Measurements from ENCODE around the gene TBC1D19. TPM values are rescaled to one million over a fixed set of nuclear protein-coding genes. Genes with fewer than 3 reads are reported as not detected.

Gene TBC1D19
- total RNA-seq, 1 experiment from 2014 or later: 2.2 TPM

- ChIA-PET CTCF (no interaction called here), POLR2A (no interaction called here)
- Histone ChIP-seq H3K4me1 (ENCODE audit: control insufficient read depth, insufficient read depth, low read length) (no peaks in the 10 kb centered on the region), H3K36me3 (ENCODE audit: control insufficient read depth, insufficient read depth, low read length) (no peaks in the 10 kb centered on the region), H3K27me3 (ENCODE audit: control insufficient read depth, insufficient read depth, low read length) (no peaks in the 10 kb centered on the region), H3K9me3 (ENCODE audit: control insufficient read depth, insufficient read depth, low read depth, low read length) (no peaks in the 10 kb centered on the region), H3K27ac (ENCODE audit: low read length) (no peak overlapping the region), H3K4me3 (ENCODE audit: low read depth in 2 of 2, low read length in 2 of 2) (no peak overlapping the region)
- ATAC-seq (no peak), DNase-seq (ENCODE audit: low read depth, low spot score) (no peak)
- in situ Hi-C loops (cut with HindIII; ENCODE audit: low pct_unique_long_range_greater_than_20kb, low sequenced_read_pairs): no loop called here
- TF ChIP-seq TCF7L2 (IDR thresholded peaks at IDR 0.05; ENCODE audit: low read depth, low read length): no peak
- no peak for TF ChIP-seq SIN3A (IDR thresholded peaks at IDR 0.05; ENCODE audit: borderline replicate concordance, insufficient read depth, low read depth, low read length)
- TF ChIP-seq POLR2AphosphoS5 (IDR thresholded peaks at IDR 0.05; ENCODE audit: low read depth, low read length): no peak
- TF ChIP-seq, protein P1, sequence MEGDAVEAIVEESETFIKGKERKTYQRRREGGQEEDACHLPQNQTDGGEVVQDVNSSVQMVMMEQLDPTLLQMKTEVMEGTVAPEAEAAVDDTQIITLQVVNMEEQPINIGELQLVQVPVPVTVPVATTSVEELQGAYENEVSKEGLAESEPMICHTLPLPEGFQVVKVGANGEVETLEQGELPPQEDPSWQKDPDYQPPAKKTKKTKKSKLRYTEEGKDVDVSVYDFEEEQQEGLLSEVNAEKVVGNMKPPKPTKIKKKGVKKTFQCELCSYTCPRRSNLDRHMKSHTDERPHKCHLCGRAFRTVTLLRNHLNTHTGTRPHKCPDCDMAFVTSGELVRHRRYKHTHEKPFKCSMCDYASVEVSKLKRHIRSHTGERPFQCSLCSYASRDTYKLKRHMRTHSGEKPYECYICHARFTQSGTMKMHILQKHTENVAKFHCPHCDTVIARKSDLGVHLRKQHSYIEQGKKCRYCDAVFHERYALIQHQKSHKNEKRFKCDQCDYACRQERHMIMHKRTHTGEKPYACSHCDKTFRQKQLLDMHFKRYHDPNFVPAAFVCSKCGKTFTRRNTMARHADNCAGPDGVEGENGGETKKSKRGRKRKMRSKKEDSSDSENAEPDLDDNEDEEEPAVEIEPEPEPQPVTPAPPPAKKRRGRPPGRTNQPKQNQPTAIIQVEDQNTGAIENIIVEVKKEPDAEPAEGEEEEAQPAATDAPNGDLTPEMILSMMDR (IDR thresholded peaks at IDR 0.05): no peak
- no peak for TF ChIP-seq REST (IDR thresholded peaks at IDR 0.05; ENCODE audit: insufficient read depth in 1 of 2, low read depth in 2 of 2, low read length in 1 of 2)
- intact Hi-C loops (cut with micrococcal nuclease; ENCODE audit: unreplicated experiment): no loop called here
- BruUV-seq (replicated peaks): no TSS peak
Measured at GRCh38 chr4:26765515-26765914, 181.6 kb downstream of the TBC1D19 start.

DNA sequence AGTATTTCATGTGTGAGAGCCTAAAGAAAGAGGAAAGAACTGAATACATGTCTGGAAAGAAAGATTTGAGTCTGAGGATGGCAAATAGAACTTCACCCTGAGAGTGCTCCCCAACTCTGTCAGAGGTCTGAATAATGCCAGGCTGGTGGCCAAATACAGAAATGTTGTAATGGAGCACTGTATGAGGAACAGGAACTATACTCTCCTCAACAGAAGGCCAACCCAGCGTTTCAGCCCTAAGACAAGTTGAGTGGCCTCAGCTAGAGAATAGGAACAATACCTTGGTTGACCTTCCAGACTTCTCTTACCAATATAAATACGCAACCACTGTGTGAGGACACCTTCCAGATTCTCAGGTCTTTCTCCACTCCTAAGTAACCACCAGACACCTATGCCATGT lies 182.3 kb downstream of the TBC1D19 start:
- CTCF ChIA-PET: no interaction called here
- intact Hi-C loops (cut with micrococcal nuclease; ENCODE audit: unreplicated experiment): no loop called here
- no peak for TF ChIP-seq POLR2AphosphoS5 (IDR thresholded peaks at IDR 0.05; ENCODE audit: low read depth, low read length)
- TF ChIP-seq SIN3A (IDR thresholded peaks at IDR 0.05; ENCODE audit: borderline replicate concordance, insufficient read depth, low read depth, low read length): no peak
- TF ChIP-seq TCF7L2 (IDR thresholded peaks at IDR 0.05; ENCODE audit: low read depth, low read length): no peak
- no peak for TF ChIP-seq REST (IDR thresholded peaks at IDR 0.05; ENCODE audit: insufficient read depth in 1 of 2, low read depth in 2 of 2, low read length in 1 of 2)
- TF ChIP-seq, protein P1 (IDR thresholded peaks at IDR 0.05): no peak

More for the DNA sequence above, 182.3 kb downstream of the TBC1D19 start:
- ATAC-seq (no peak), DNase-seq (ENCODE audit: low read depth, low spot score) (no peak)
- in situ Hi-C loops (cut with HindIII; ENCODE audit: low pct_unique_long_range_greater_than_20kb, low sequenced_read_pairs): no loop called here
- no TSS peak for BruUV-seq (replicated peaks)
- Histone ChIP-seq H3K9me3 (ENCODE audit: control insufficient read depth, insufficient read depth, low read depth, low read length) (no peaks in the 10 kb centered on the region), H3K27me3 (ENCODE audit: control insufficient read depth, insufficient read depth, low read length) (no peaks in the 10 kb centered on the region), H3K4me3 (ENCODE audit: low read depth in 2 of 2, low read length in 2 of 2) (no peak overlapping the region), H3K36me3 (ENCODE audit: control insufficient read depth, insufficient read depth, low read length) (no peaks in the 10 kb centered on the region), H3K4me1 (ENCODE audit: control insufficient read depth, insufficient read depth, low read length) (no peaks in the 10 kb centered on the region), H3K27ac (ENCODE audit: low read length) (no peak overlapping the region)
- POLR2A ChIA-PET: no interaction called here

Measured in Panc1 (cell line).